ENCODE data around the gene CYP4A22. TPM values are rescaled to one million over a fixed set of nuclear protein-coding genes. Genes with fewer than 3 reads are reported as not detected.

The CYP4A22 gene
- total and polyA plus RNA-seq, 9 of the 15 experiments (the other 6 are each of a cell fraction or from before 2014, with no cell fraction given): 0.07 TPM; not detected in 8

GRCh38 chr1:47181095-47181954 is 44.1 kb downstream of the CYP4A22 start (continued):
- TF ChIP-seq ZNF280A (IDR thresholded peaks at IDR 0.05; ENCODE audit: low read depth, partially characterized antibody) (no peak), ARNT (IDR thresholded peaks at IDR 0.05) (peak; percentile 98 to 100), NFYB (IDR thresholded peaks at IDR 0.05; ENCODE audit: extremely low read depth, insufficient read length) (peak; percentile 41), SMAD3 (CRISPR knock-in tag; conservative IDR thresholded peaks at IDR 0.05) (peak; percentile 99), MEF2A (IDR thresholded peaks at IDR 0.05; ENCODE audit: control insufficient read depth, low read depth, low read length) (peak; percentile 74), PRMT5 (CRISPR knock-in tag; IDR thresholded peaks at IDR 0.05) (no peak), SOX6 (IDR thresholded peaks at IDR 0.05) (peak; percentile 100), ZNF282 (CRISPR knock-in tag; IDR thresholded peaks at IDR 0.05) (no peak), ZNF740 (CRISPR knock-in tag; IDR thresholded peaks at IDR 0.05) (peak; percentile 30; the same call in 1 of the 2 replicates), ZNF740 (tag; IDR thresholded peaks at IDR 0.05) (peak in 1 of 2 experiments; percentile 91), XRCC3 (IDR thresholded peaks at IDR 0.05) (no peak), SP1 (CRISPR knock-in tag; IDR thresholded peaks at IDR 0.05) (peak; percentile 96), MXD1 (CRISPR knock-in tag; IDR thresholded peaks at IDR 0.05; ENCODE audit: borderline replicate concordance, poor library complexity, severe bottlenecking) (no peak), SMAD4 (CRISPR knock-in tag; conservative IDR thresholded peaks at IDR 0.05) (peak; percentile 100), PTTG1 (tag; IDR thresholded peaks at IDR 0.05; ENCODE audit: low read depth) (no peak), ZNF668 (CRISPR knock-in tag; IDR thresholded peaks at IDR 0.05) (peak; percentile 94), PPARD (CRISPR knock-in tag; IDR thresholded peaks at IDR 0.05) (no peak), ZNF76 (CRISPR knock-in tag; IDR thresholded peaks at IDR 0.05; ENCODE audit: borderline replicate concordance) (peak; percentile 98), BRF2 (IDR thresholded peaks at IDR 0.05; ENCODE audit: borderline replicate concordance, insufficient read depth, insufficient read length) (no peak), HINFP (tag; conservative IDR thresholded peaks at IDR 0.05; ENCODE audit: low read depth) (peak; percentile 66; the same call in 1 of the 2 replicates)

All from K562 (cell line).